Uterus (tissue), 4 donors: ENCODE measurements around the gene RTEL1. TPM values are rescaled to one million over a fixed set of nuclear protein-coding genes. Genes with fewer than 3 reads are reported as not detected.
A peak's percentile ranks its signal among the peaks of the same experiment; 100 is the strongest.

Source experiments
- DNase-seq, 2 donors: peaks; one replicate each; pipeline ENCODE4 v3.0.0-alpha.2; 2019 to 2020
- H3K27ac ChIP-seq, 2 donors: fragments of 200-600 bp; sonication (generic); 1 replicate in 1 of 2; 2 replicates in 1 of 2; pipeline ENCODE4 v1.5.1; 2016 to 2018
- H3K27me3 ChIP-seq, 2 donors: fragments of 200-600 bp; sonication (generic); one replicate each; pipeline ENCODE4 v1.5.1; 2018 to 2019; ENCODE audit warnings: control low read depth in 1 of 2
- H3K36me3 ChIP-seq, 2 donors: fragments of 200-600 bp; sonication (generic); one replicate each; pipeline ENCODE4 v1.5.1; 2019; ENCODE audit warnings: control low read depth in 1 of 2
- H3K4me1 ChIP-seq, 2 donors: fragments of 200-600 bp; sonication (generic); one replicate each; pipeline ENCODE4 v1.5.1; 2018 to 2019; ENCODE audit warnings: control low read depth in 1 of 2
- H3K4me3 ChIP-seq, 2 donors: fragments of 200-600 bp; sonication (generic); 1 replicate in 1 of 2; 2 replicates in 1 of 2; pipeline ENCODE4 v1.5.1; 2018 to 2019; ENCODE audit warnings: mild to moderate bottlenecking in 1 of 2
- H3K9me3 ChIP-seq, 2 donors: fragments of 200-600 bp; sonication (generic); one replicate each; pipeline ENCODE4 v1.5.1; 2019; ENCODE audit warnings: control low read depth in 1 of 2
- POLR2A ChIP-seq, 2 donors: fragments of 450-650 bp; IDR thresholded peaks; one replicate each; pipeline ENCODE4 v1.6.1; 2016; ENCODE audit warnings: antibody characterized with exemption in 2 of 2, mild to moderate bottlenecking in 1 of 2, moderate library complexity in 1 of 2
- intact Hi-C: fragments of 100-400 bp; cut with DNase I; formaldehyde crosslinking; loops from one replicate; pipeline ENCODE4 v1.15.1; 2023; ENCODE audit warnings: low total_unique reads
- total RNA-seq, 4 donors: library from RNA; depleted of rRNA in 3 of 4; stranded (reverse); fragments of >200 nt in 3 of 4; gene quantifications; one replicate each; pipeline versions ENCODE4 v1.1.0 to v1.2.4, GENCODE V29; 2014 to 2023
- TF ChIP-seq, protein P1 (sequence below), 4 experiments: fragments of 200-600 bp in 2 of 4; fragments of 450-650 bp in 2 of 4; sonication (generic) in 2 of 4; IDR thresholded peaks; one replicate each; pipeline ENCODE4 v1.5.1; 2016 to 2019; ENCODE audit warnings: antibody characterized with exemption in 4 of 4, mild to moderate bottlenecking in 2 of 4, moderate library complexity in 1 of 4
- donor health status: DM: yes; HTN: yes; CAD: no.

RTEL1 gene
- total RNA-seq, 4 donors from 2014 or later, result 17.4 to 56.5 (median 26.6) TPM

DNA sequence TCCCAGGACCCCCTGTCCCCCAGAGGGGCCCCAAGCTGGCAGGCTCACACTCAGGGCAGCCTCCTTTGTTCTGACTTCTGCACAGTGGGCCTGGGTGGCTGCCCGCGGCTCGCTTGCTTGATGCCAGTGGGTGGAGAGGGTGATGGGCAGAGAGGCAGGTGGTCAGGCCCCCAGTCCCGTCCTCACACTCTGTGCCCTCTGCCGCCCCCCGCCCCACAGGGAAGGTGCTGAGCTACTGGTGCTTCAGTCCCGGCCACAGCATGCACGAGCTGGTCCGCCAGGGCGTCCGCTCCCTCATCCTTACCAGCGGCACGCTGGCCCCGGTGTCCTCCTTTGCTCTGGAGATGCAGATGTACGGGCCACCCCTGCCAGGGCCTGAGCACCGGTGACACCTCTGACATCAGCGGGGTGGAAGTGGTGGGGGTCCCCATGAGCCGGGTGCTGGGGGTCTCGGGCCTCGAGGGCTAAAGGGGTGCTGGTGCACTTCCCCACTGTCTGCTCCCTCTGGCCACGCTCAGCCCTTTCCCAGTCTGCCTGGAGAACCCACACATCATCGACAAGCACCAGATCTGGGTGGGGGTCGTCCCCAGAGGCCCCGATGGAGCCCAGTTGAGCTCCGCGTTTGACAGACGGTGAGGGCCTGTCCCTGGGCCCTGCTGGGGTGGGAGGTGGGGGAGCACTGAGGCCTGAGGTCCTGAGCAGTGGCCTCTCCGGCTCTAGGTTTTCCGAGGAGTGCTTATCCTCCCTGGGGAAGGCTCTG lies 29.5 kb downstream of the RTEL1 start:
- no peak for DNase-seq
- H3K36me3 ChIP-seq, result no peaks in the 10 kb centered on the region
- H3K9me3 ChIP-seq, result no peaks in the 10 kb centered on the region
- no peaks in the 10 kb centered on the region for H3K27me3 ChIP-seq
- peak overlapping the region; percentile 66 to 79 for H3K27ac ChIP-seq
- peaks cover 2 to 19% of the 10 kb centered on the region in 2 donors for H3K4me1 ChIP-seq
- H3K4me3 ChIP-seq, result no peak overlapping the region
- intact Hi-C loops, result no loop called here
- TF ChIP-seq POLR2A (IDR thresholded peaks at IDR 0.05), result no peak
- TF ChIP-seq, protein P1, sequence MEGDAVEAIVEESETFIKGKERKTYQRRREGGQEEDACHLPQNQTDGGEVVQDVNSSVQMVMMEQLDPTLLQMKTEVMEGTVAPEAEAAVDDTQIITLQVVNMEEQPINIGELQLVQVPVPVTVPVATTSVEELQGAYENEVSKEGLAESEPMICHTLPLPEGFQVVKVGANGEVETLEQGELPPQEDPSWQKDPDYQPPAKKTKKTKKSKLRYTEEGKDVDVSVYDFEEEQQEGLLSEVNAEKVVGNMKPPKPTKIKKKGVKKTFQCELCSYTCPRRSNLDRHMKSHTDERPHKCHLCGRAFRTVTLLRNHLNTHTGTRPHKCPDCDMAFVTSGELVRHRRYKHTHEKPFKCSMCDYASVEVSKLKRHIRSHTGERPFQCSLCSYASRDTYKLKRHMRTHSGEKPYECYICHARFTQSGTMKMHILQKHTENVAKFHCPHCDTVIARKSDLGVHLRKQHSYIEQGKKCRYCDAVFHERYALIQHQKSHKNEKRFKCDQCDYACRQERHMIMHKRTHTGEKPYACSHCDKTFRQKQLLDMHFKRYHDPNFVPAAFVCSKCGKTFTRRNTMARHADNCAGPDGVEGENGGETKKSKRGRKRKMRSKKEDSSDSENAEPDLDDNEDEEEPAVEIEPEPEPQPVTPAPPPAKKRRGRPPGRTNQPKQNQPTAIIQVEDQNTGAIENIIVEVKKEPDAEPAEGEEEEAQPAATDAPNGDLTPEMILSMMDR (IDR thresholded peaks at IDR 0.05), result no peak

DNA sequence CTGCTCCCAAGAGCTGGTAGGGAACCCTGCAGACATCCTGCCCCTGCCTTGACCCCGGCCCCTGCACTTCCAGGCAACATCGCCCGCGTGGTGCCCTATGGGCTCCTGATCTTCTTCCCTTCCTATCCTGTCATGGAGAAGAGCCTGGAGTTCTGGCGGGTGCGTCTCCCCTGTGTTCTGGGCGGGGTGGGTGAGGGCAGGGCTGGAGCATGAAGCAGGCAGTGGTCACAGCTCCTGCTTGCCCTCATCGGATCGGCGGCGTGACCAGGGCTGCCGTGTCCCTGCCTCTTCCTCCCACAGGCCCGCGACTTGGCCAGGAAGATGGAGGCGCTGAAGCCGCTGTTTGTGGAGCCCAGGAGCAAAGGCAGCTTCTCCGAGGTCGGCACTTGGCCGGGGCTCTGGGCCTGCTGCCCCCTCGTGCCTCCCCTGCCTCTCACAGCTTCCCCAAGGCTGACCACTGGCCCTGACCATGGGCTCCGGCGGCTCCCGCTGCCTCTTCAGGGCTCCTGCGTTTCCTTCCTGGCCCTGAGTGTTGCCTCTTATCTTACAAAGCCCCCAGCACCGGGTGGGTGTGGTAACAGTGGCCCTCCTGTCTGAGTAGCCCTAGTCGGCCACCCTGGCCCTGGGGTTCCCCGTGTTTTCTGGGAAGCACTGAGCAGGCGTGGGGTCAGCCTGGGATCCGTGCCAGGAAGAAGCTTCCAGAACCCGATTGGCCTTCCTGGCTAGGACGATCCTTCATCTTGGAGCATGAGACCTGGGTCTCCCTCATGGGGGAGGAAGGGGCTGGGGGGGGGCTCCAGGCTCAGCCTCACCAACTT lies 30.3 kb downstream of the RTEL1 start:
- intact Hi-C loops, result no loop called here
- TF ChIP-seq, protein P1 (IDR thresholded peaks at IDR 0.05), result no peak
- no peak for TF ChIP-seq POLR2A (IDR thresholded peaks at IDR 0.05)
- Histone ChIP-seq H3K27me3 (no peaks in the 10 kb centered on the region), H3K9me3 (no peaks in the 10 kb centered on the region), H3K4me3 (no peak overlapping the region), H3K36me3 (no peaks in the 10 kb centered on the region), H3K4me1 (peaks cover 0 to 15% of the 10 kb centered on the region in 2 donors), H3K27ac (peak overlapping the region; percentile 66 to 79)
- DNase-seq, result no peak

DNA sequence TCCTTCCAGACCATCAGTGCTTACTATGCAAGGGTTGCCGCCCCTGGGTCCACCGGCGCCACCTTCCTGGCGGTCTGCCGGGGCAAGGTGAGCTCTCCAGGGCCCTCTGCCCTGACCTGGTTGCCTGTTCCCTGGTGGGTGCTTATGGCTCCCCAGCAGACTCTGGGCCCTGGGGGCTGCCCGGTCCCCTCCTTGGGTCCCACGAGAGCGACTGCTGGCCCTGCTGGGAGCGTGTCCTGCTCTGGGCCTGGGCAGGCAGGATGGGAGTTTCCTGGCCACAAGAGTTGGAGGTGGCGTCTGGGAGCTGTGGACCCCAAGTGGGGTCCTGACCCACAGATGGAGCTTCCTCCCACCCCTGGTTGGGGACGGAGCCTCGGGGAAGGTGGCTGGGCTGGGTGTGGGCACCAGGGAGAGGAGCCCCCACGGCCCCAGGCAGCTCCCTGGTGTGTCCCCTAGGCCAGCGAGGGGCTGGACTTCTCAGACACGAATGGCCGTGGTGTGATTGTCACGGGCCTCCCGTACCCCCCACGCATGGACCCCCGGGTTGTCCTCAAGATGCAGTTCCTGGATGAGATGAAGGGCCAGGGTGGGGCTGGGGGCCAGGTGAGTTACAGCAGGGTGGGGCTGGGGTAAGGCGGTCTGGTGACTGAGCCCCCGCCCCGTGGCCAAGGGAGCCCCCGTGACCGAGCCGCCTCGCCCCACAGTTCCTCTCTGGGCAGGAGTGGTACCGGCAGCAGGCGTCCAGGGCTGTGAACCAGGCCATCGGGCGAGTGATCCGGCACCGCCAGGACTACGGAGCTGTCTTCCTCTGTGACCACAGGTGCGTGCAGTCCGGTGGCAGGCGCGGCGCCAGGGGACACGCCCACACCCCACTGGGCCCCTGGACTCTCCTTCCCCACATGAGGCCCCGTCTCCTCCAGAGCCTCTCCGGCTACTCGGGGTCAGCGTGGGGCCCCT lies 31.2 kb downstream of the RTEL1 start:
- H3K4me3 ChIP-seq, result no peak overlapping the region
- no peaks in the 10 kb centered on the region for H3K27me3 ChIP-seq
- no peaks in the 10 kb centered on the region for H3K36me3 ChIP-seq
- DNase-seq, result no peak
- intact Hi-C loops, result no loop called here
- H3K4me1 ChIP-seq, result peaks cover 0 to 15% of the 10 kb centered on the region in 2 donors
- TF ChIP-seq, protein P1 (IDR thresholded peaks at IDR 0.05), result no peak
- TF ChIP-seq POLR2A (IDR thresholded peaks at IDR 0.05), result no peak
- H3K27ac ChIP-seq, result peak overlapping the region; percentile 66 to 79
- H3K9me3 ChIP-seq, result no peaks in the 10 kb centered on the region

DNA sequence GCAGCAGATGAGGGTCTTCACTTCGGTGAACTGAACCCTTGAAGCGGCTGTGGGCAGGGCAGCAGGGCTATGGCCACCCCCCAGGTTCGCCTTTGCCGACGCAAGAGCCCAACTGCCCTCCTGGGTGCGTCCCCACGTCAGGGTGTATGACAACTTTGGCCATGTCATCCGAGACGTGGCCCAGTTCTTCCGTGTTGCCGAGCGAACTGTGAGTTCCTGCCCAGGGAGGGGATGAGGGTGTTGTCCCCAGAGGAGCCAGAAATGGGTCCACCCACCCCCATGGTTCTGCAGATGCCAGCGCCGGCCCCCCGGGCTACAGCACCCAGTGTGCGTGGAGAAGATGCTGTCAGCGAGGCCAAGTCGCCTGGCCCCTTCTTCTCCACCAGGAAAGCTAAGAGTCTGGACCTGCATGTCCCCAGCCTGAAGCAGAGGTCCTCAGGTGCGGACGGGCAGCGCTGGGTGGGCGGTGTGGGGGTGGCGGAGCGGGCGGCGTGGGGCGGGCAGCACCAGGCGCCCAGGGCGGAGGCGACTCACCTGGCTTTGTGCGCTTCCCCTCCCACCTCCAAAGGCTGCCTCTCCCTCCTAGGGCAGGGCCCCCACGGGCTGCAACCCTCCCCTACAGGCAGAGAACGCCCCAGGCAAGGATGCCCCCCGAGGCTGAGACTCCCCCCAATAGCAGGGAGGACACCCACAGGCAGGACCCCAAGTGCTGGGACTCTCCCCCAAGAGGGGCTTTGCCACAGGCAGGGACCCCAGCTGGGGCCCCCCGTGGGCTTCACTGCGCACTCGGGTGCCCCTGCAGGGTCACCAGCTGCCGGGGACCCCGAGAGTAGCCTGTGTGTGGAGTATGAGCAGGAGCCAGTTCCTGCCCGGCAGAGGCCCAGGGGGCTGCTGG lies 32.1 kb downstream of the RTEL1 start:
- intact Hi-C loops, result no loop called here
- Histone ChIP-seq H3K27ac (no peak overlapping the region), H3K4me3 (no peak overlapping the region), H3K9me3 (no peaks in the 10 kb centered on the region), H3K4me1 (peaks cover 0 to 15% of the 10 kb centered on the region in 2 donors), H3K27me3 (no peaks in the 10 kb centered on the region), H3K36me3 (no peaks in the 10 kb centered on the region)
- TF ChIP-seq, protein P1 (IDR thresholded peaks at IDR 0.05), result no peak
- no peak for TF ChIP-seq POLR2A (IDR thresholded peaks at IDR 0.05)
- DNase-seq, result no peak
